Stomach (tissue), 9 donors: ENCODE results near the gene IQCF6. TPM values are rescaled to one million over a fixed set of nuclear protein-coding genes. Genes with fewer than 3 reads are reported as not detected.

Experiments used
- DNase-seq, 2 donors: peaks; one replicate each; pipeline versions ENCODE4 v3.0.0 to v3.0.0-alpha.2; 2013 to 2019
- H3K27ac ChIP-seq, 5 donors: fragments of 200-600 bp in 4 of 5; sonication (generic) in 4 of 5; one replicate each; pipeline ENCODE4 v1.5.1; 2013 to 2019; ENCODE audit warnings: mild to moderate bottlenecking in 1 of 5, moderate library complexity in 1 of 5
- H3K27me3 ChIP-seq, 3 donors: fragments of 200-600 bp; sonication (generic); one replicate each; pipeline ENCODE4 v1.5.1; 2017 to 2019; ENCODE audit warnings: mixed run types in 1 of 3
- H3K36me3 ChIP-seq, 4 donors: fragments of 200-600 bp; sonication (generic); 1 replicate in 3 of 4; 2 replicates in 1 of 4; pipeline ENCODE4 v1.5.1; 2016 to 2019
- H3K4me1 ChIP-seq, 4 donors: fragments of 200-600 bp; sonication (generic); one replicate each; pipeline ENCODE4 v1.5.1; 2016 to 2019
- H3K4me3 ChIP-seq, 4 donors: fragments of 200-600 bp; sonication (generic) in 3 of 4; one replicate each; pipeline ENCODE4 v1.5.1; 2016 to 2019; ENCODE audit warnings: mild to moderate bottlenecking in 1 of 4
- H3K9me3 ChIP-seq, 4 donors: fragments of 200-600 bp; sonication (generic); one replicate each; pipeline ENCODE4 v1.5.1; 2016 to 2019
- EP300 ChIP-seq: sonication (generic); formaldehyde crosslinking; IDR thresholded peaks from one replicate; pipeline ENCODE4 v1.6.1; 2017; ENCODE audit warnings: antibody characterized with exemption
- POLR2A ChIP-seq, 4 donors: fragments of 450-650 bp; IDR thresholded peaks; one replicate each; pipeline ENCODE4 v1.6.1; 2016; ENCODE audit warnings: antibody characterized with exemption in 4 of 4, control low read depth in 2 of 4, mild to moderate bottlenecking in 1 of 4, moderate library complexity in 1 of 4
- POLR2AphosphoS5 ChIP-seq, 3 donors: sonication (generic); formaldehyde crosslinking; IDR thresholded peaks; one replicate each; pipeline ENCODE4 v1.6.1; 2016; ENCODE audit warnings: antibody characterized with exemption in 3 of 3
- WGBS, 5 donors: extraction: QIAGEN DNeasy Blood & Tissue Kit in 3 of 5; methylation state at CpG; one replicate each; pipeline versions ENCODE4 v1.1.5 to v1.1.7; 2013 to 2018; 5-methylcytosine and 5-hydroxymethylcytosine counted together
- intact Hi-C: fragments of 100-400 bp; cut with DNase I; formaldehyde crosslinking; loops from one replicate; pipeline ENCODE4 v1.15.1; 2023; ENCODE audit warnings: low total_unique reads
- polyA plus RNA-seq, 3 donors: library from polyadenylated mRNA; stranded (reverse); fragments of 200-250 nt; gene quantifications; one replicate each; pipeline ENCODE4 v1.2.3, GENCODE V29; 2013
- total RNA-seq, 5 donors: library from RNA; depleted of rRNA; stranded (reverse); fragments of >200 nt; gene quantifications; one replicate each; pipeline versions ENCODE4 v1.1.0 to v1.2.3, GENCODE V29; 2014 to 2016
- TF ChIP-seq, protein P1 (sequence below), 7 experiments: fragments of 450-650 bp in 4 of 7; fragments of 200-600 bp in 3 of 7; sonication (generic) in 3 of 7; IDR thresholded peaks; one replicate each; pipeline ENCODE4 v1.5.1; 2016 to 2019; ENCODE audit warnings: antibody characterized with exemption in 7 of 7, control low read depth in 2 of 7, mild to moderate bottlenecking in 1 of 7
- donor health status: healthy with polysubstance abuse.
- donor health status: Bipolar disorder and iron deficiency.
- donor health status: healthy.

IQCF6 gene
- total and polyA plus RNA-seq, 8 donors: not detected

DNA sequence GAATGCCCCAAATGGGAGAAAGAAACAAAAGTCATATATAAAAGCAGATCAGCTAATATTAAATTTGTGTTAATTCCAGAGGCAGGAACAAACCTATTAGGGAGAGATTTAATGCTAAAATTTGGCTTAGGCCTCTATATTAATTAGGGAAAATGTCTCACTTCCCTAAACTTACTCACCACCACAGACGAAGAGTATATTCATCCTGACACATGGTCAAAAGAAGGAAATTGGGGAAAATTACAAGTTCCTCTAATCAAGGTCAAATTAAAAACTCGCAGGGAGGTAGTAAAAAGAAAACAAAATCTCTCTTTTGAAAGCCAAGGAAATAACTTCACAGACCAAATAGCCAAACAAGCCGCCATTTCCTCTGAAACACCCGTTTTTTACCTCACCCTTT lies 39.9 kb downstream of the IQCF6 start:
- no peak overlapping the region for H3K27ac ChIP-seq
- intact Hi-C loops: no loop called here
- WGBS, 5 donors: 56 to 74% (median 66%) methylated on average over 4 of the region's 4 CpGs
- no peak for DNase-seq
- H3K4me1 ChIP-seq: no peaks in the 10 kb centered on the region
- peaks cover 0 to 7% (median 3%) of the 10 kb centered on the region in 4 donors for H3K9me3 ChIP-seq
- no peak overlapping the region for H3K4me3 ChIP-seq
- no peaks in the 10 kb centered on the region for H3K27me3 ChIP-seq
- TF ChIP-seq, protein P1, sequence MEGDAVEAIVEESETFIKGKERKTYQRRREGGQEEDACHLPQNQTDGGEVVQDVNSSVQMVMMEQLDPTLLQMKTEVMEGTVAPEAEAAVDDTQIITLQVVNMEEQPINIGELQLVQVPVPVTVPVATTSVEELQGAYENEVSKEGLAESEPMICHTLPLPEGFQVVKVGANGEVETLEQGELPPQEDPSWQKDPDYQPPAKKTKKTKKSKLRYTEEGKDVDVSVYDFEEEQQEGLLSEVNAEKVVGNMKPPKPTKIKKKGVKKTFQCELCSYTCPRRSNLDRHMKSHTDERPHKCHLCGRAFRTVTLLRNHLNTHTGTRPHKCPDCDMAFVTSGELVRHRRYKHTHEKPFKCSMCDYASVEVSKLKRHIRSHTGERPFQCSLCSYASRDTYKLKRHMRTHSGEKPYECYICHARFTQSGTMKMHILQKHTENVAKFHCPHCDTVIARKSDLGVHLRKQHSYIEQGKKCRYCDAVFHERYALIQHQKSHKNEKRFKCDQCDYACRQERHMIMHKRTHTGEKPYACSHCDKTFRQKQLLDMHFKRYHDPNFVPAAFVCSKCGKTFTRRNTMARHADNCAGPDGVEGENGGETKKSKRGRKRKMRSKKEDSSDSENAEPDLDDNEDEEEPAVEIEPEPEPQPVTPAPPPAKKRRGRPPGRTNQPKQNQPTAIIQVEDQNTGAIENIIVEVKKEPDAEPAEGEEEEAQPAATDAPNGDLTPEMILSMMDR (IDR thresholded peaks at IDR 0.05): no peak
- TF ChIP-seq POLR2A (IDR thresholded peaks at IDR 0.05) (no peak), POLR2AphosphoS5 (IDR thresholded peaks at IDR 0.05) (no peak)
- no peaks in the 10 kb centered on the region for H3K36me3 ChIP-seq

DNA sequence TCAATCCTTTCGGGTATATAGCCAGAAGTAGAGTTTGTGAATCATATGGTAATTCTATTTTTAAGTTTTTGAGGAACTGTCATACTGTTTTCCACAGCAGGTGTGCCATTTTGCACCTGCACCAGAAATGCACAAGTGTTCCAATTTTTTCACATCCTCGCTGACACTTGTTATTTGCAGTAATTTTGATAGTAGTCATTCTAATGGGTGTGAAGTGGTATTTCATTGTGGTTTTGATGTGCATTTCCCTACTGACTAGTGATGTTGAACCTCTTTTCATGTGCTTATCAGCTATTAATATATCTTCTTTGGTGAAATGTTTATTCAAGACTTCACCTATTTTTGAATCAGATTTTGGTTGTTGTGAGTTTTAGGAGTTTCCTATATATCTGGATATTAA lies 43.1 kb downstream of the IQCF6 start:
- TF ChIP-seq, protein P1 (IDR thresholded peaks at IDR 0.05): no peak
- no peak for TF ChIP-seq POLR2AphosphoS5 (IDR thresholded peaks at IDR 0.05)
- peaks cover 0 to 8% (median 0%) of the 10 kb centered on the region in 4 donors for H3K9me3 ChIP-seq
- H3K27ac ChIP-seq: no peak overlapping the region
- no peak overlapping the region for H3K4me3 ChIP-seq
- 67 to 87% (median 80%) methylated on average over 2 of the region's 2 CpGs for WGBS, 5 donors
- H3K27me3 ChIP-seq: no peaks in the 10 kb centered on the region
- intact Hi-C loops: no loop called here
- no peaks in the 10 kb centered on the region for H3K36me3 ChIP-seq
- DNase-seq: no peak
- no peaks in the 10 kb centered on the region for H3K4me1 ChIP-seq

DNA sequence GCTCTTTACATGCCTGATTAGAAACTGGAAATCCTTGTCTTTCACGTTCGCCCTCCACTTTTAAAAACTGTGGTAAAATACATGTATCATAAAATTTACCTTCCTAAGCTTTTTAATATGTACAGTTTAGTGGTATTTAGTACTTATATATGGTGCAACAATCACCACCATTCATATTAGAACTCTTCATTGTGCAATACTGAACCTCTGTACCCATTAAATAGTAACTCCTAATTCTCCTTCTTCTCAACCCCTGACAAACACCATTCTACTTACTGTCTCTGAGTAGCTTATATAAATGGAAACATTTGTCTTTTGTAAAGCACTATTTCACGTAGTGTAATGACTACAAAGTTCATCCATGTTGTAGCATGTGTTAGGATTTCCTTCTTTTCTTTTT lies 44.0 kb downstream of the IQCF6 start:
- Histone ChIP-seq H3K27ac (no peak overlapping the region), H3K36me3 (no peaks in the 10 kb centered on the region), H3K4me3 (no peak overlapping the region), H3K9me3 (peaks cover 0 to 8% (median 0%) of the 10 kb centered on the region in 4 donors), H3K4me1 (no peaks in the 10 kb centered on the region), H3K27me3 (no peaks in the 10 kb centered on the region)
- no peak for DNase-seq
- TF ChIP-seq POLR2A (IDR thresholded peaks at IDR 0.05) (no peak), POLR2AphosphoS5 (IDR thresholded peaks at IDR 0.05) (no peak), EP300 (no peak)
- TF ChIP-seq, protein P1 (IDR thresholded peaks at IDR 0.05): no peak
- 57 to 68% (median 64%) methylated on average over 3 of the region's 3 CpGs for WGBS, 5 donors
- intact Hi-C loops: no loop called here

DNA sequence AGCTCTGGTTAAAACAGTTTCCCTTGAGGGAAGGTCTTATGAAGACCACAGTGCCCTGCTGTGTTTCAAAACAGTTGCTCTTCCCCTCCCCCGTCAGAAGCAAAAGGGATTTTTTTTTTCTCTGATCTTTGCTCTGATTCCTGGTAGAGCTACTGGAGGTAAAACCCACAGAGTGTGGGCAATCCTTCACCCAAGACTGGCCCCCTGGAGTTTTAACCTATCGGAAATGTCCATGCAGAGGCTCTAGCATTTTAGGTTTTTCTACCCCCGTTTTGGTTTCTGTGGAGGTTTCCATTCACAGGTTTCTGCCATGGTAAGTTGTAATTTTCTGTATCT lies 44.5 kb downstream of the IQCF6 start:
- peaks cover 0 to 8% (median 0%) of the 10 kb centered on the region in 4 donors for H3K9me3 ChIP-seq
- intact Hi-C loops: no loop called here
- H3K27me3 ChIP-seq: no peaks in the 10 kb centered on the region
- no peaks in the 10 kb centered on the region for H3K36me3 ChIP-seq
- TF ChIP-seq POLR2A (IDR thresholded peaks at IDR 0.05): no peak
- no peak for TF ChIP-seq EP300
- TF ChIP-seq, protein P1 (IDR thresholded peaks at IDR 0.05): no peak
- TF ChIP-seq POLR2AphosphoS5 (IDR thresholded peaks at IDR 0.05): no peak
- no peak overlapping the region for H3K4me3 ChIP-seq
- 17 to 45% (median 27%) methylated on average over 3 of the region's 3 CpGs for WGBS, 5 donors
- no peak for DNase-seq
- H3K4me1 ChIP-seq: no peaks in the 10 kb centered on the region
- no peak overlapping the region for H3K27ac ChIP-seq
